Measurements from ENCODE around the gene VASH1. TPM values are rescaled to one million over a fixed set of nuclear protein-coding genes. Genes with fewer than 3 reads are reported as not detected.

The VASH1 gene
- total RNA-seq, 1 donor from 2014 or later, result 10.3 TPM

DNA sequence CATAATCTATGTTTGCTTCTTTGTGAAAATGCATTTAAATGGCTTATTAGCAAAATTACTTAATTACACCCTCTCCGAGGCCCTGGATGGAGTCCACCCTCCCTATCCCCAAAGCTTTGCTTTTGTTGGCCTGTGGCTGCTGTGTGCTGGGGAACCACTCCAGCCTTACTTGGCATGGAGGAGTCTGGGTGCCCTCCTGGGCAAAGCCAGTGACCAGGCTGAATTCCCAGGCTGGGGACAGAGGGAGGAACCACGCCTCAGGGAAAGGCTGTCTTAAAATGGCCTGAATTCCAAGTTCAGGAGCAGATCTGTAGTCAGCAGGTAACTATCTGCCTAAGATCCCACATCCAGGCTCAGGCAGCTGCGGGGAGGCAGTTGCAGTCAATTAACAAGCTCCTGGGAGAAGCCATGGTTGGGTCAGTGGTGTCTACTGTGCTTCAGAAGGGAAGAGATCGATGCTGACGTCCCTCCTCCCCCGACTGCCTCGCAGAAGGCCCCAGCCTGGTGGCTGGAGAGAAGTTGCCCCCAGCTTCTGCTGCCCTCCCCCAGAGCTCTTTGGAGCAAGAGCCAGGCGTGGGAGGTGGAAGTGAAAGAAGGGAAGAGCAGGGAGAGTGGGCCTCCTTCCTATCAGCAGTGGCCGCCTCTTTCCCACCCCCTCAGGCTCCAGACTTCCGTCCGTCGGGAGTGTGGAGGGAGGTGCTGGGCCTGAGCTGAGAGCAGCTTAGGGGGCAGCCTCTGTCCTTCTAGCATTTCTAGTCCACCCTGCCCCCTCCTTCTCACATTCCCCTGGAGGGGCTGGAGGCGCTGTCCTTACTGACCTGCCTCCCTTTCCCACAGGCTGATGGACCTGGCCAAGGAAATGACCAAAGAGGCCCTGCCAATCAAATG, 11.3 kb downstream of the VASH1 start:
- H3K9ac ChIP-seq, result no peak overlapping the region
- no peaks in the 10 kb centered on the region for H3K79me2 ChIP-seq (ENCODE audit: low read depth)
- H3K27me3 ChIP-seq, result no peaks in the 10 kb centered on the region
- peak; percentile 42 for DNase-seq (ENCODE audit: low spot score)
- H3K9me3 ChIP-seq (ENCODE audit: low read depth), result no peaks in the 10 kb centered on the region
- peaks cover 15% of the 10 kb centered on the region for H4K20me1 ChIP-seq (ENCODE audit: low read depth)
- H3K4me1 ChIP-seq, result peaks cover 21% of the 10 kb centered on the region
- TF ChIP-seq EZH2phosphoT487 (IDR thresholded peaks at IDR 0.05) (no peak), EZH2 (IDR thresholded peaks at IDR 0.05) (no peak)
- TF ChIP-seq, protein P1, sequence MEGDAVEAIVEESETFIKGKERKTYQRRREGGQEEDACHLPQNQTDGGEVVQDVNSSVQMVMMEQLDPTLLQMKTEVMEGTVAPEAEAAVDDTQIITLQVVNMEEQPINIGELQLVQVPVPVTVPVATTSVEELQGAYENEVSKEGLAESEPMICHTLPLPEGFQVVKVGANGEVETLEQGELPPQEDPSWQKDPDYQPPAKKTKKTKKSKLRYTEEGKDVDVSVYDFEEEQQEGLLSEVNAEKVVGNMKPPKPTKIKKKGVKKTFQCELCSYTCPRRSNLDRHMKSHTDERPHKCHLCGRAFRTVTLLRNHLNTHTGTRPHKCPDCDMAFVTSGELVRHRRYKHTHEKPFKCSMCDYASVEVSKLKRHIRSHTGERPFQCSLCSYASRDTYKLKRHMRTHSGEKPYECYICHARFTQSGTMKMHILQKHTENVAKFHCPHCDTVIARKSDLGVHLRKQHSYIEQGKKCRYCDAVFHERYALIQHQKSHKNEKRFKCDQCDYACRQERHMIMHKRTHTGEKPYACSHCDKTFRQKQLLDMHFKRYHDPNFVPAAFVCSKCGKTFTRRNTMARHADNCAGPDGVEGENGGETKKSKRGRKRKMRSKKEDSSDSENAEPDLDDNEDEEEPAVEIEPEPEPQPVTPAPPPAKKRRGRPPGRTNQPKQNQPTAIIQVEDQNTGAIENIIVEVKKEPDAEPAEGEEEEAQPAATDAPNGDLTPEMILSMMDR (IDR thresholded peaks at IDR 0.05), result no peak
- H3K27ac ChIP-seq, result no peak overlapping the region
- no peak overlapping the region for H3K4me2 ChIP-seq
- no peaks in the 10 kb centered on the region for H3K9me3 Mint-ChIP-seq
- no peak overlapping the region for H2AFZ ChIP-seq (replicated peaks)
- H3K36me3 ChIP-seq, result no peaks in the 10 kb centered on the region
- H3K4me1 Mint-ChIP-seq, result peaks cover 35% of the 10 kb centered on the region
- H3K27me3 Mint-ChIP-seq (ENCODE audit: insufficient read depth, low read depth), result no peaks in the 10 kb centered on the region
- no peak overlapping the region for H3K4me3 ChIP-seq
- H3K4me3 Mint-ChIP-seq, result no peak overlapping the region
- peaks cover 8% of the 10 kb centered on the region for H3K36me3 Mint-ChIP-seq
- H3K27ac Mint-ChIP-seq, result peak overlapping the region; percentile 82
- no peaks in the 10 kb centered on the region for H3F3A ChIP-seq (ENCODE audit: low read depth)

DNA sequence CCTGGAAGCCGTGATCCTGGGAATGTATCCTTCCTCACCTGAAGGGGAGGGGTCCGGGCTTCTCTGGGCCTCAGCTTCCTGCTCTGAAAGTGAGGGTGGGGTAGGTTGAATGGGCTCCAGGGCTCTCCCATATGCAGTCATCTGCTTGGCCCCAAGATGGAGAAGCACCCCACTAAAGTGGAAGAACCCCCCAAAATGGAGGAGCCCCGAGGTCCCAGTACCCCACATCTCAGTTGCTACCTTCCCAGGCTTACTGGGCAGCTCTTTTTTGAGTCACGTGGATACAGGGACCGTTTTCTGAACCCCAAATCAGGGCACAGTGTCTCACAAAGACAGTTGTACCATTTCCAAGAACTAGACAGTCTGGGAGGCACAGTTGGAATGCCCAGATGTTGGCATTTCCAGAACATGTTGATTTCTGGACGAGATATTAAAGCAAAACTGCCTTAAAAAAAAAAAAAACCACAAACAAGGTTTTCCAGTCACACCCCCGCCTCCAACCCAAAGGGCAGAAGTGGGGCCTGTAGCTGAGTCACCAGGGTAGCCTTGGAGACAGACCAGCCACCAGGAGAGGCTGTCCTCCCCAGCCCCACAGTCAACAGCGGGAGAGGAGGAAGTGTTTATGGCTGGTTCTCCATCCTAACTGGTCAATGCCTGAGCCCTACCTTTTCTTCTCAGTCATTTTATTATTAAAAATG, 12.1 kb downstream of the VASH1 start:
- DNase-seq (ENCODE audit: low spot score), result no peak
- Histone ChIP-seq H3K9me3 (ENCODE audit: low read depth) (no peaks in the 10 kb centered on the region), H2AFZ (replicated peaks) (no peak overlapping the region), H4K20me1 (ENCODE audit: low read depth) (peaks cover 7% of the 10 kb centered on the region), H3K36me3 (no peaks in the 10 kb centered on the region), H3K27me3 (no peaks in the 10 kb centered on the region), H3K4me2 (no peak overlapping the region), H3K27ac (no peak overlapping the region), H3K4me3 (no peak overlapping the region), H3K79me2 (ENCODE audit: low read depth) (no peaks in the 10 kb centered on the region), H3K9ac (no peak overlapping the region), H3K4me1 (peaks cover 13% of the 10 kb centered on the region), H3F3A (ENCODE audit: low read depth) (no peaks in the 10 kb centered on the region)
- Mint-ChIP-seq H3K4me1 (peaks cover 27% of the 10 kb centered on the region), H3K9me3 (no peaks in the 10 kb centered on the region), H3K36me3 (peaks cover 9% of the 10 kb centered on the region), H3K4me3 (no peak overlapping the region), H3K27ac (peak overlapping the region; percentile 64), H3K27me3 (ENCODE audit: insufficient read depth, low read depth) (no peaks in the 10 kb centered on the region)
- no peak for TF ChIP-seq EZH2phosphoT487 (IDR thresholded peaks at IDR 0.05)
- TF ChIP-seq EZH2 (IDR thresholded peaks at IDR 0.05), result no peak
- TF ChIP-seq, protein P1 (IDR thresholded peaks at IDR 0.05), result no peak

DNA sequence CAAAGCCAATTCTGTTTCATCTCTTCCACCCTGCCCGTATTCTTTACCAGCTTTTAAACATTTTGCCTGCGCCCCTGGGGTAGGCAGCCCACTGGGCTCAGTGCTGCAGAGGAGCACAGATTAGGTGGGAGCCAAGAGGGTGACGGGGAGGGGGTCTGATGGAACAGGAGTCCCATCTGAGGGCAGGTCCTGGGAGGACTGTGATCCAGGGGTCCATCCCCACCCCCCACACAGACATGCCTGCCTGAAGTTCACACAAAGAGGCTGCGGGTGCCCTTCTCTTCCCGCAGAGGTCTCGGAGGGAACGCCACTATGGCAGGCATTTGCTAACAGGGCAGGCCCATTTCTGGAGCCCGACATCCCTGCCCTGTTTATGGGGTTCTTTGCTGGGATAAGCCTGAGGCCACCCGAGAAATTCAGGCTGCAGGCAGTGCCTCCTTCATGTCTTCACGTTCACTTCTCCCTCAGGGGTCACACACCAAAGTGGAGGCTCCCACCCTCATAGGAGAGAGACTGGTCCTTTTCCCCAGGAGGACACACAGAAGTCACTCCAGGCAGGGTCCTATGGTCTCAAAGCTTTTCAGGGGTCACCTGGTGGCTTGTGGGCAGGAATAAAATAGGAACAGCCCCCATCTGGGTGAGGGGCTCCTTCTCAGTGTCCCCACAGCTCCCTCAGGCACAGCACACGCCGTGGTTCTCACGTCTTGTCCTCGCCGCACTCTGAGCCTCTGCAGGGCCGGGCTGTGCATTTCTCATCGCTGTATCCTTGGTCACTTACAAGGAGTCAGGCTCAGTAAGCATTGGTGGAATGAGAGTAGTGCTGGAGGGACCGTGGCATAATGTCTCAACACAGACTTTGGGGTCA, 12.9 kb downstream of the VASH1 start:
- H2AFZ ChIP-seq (replicated peaks), result no peak overlapping the region
- no peaks in the 10 kb centered on the region for H3K9me3 ChIP-seq (ENCODE audit: low read depth)
- no peak overlapping the region for H3K4me2 ChIP-seq
- TF ChIP-seq EZH2 (IDR thresholded peaks at IDR 0.05) (no peak), EZH2phosphoT487 (IDR thresholded peaks at IDR 0.05) (no peak)
- TF ChIP-seq, protein P1 (IDR thresholded peaks at IDR 0.05), result no peak
- H3F3A ChIP-seq (ENCODE audit: low read depth), result no peaks in the 10 kb centered on the region
- no peaks in the 10 kb centered on the region for H3K36me3 ChIP-seq
- no peaks in the 10 kb centered on the region for H3K27me3 ChIP-seq
- peaks cover 11% of the 10 kb centered on the region for H3K36me3 Mint-ChIP-seq
- H3K4me3 ChIP-seq, result no peak overlapping the region
- H3K4me1 ChIP-seq, result peaks cover 10% of the 10 kb centered on the region
- H3K27ac Mint-ChIP-seq, result peak overlapping the region; percentile 64
- H3K9me3 Mint-ChIP-seq, result no peaks in the 10 kb centered on the region
- no peak overlapping the region for H3K27ac ChIP-seq
- no peak overlapping the region for H3K9ac ChIP-seq
- H3K4me3 Mint-ChIP-seq, result no peak overlapping the region
- peaks cover 4% of the 10 kb centered on the region for H3K27me3 Mint-ChIP-seq (ENCODE audit: insufficient read depth, low read depth)
- DNase-seq (ENCODE audit: low spot score), result no peak
- no peaks in the 10 kb centered on the region for H3K79me2 ChIP-seq (ENCODE audit: low read depth)
- H4K20me1 ChIP-seq (ENCODE audit: low read depth), result peaks cover 6% of the 10 kb centered on the region
- peaks cover 24% of the 10 kb centered on the region for H3K4me1 Mint-ChIP-seq
